Smooth muscle cell (in vitro differentiated cells): ENCODE results near the gene TMX3. TPM values are rescaled to one million over a fixed set of nuclear protein-coding genes. Genes with fewer than 3 reads are reported as not detected.

Experiments
- DNase-seq: peaks from one replicate; lab custom pipeline; 2025; ENCODE audit not compliant: unreplicated experiment; lab: John Stamatoyannopoulos, UW
- H2AFZ ChIP-seq: fragments of 200-600 bp; sonication (generic); 2 replicates; pipeline ENCODE4 v1.6.0; 2016; ENCODE audit warnings: antibody characterized with exemption, low read depth, mild to moderate bottlenecking
- H3F3A ChIP-seq: fragments of 200-600 bp; sonication (generic); 2 replicates; pipeline ENCODE4 v1.6.0; 2017; ENCODE audit warnings: antibody characterized with exemption, low read depth
- H3K27ac ChIP-seq: fragments of 200-600 bp; sonication (generic); 2 replicates; pipeline ENCODE4 v1.5.1; 2016; ENCODE audit warnings: low read depth, mild to moderate bottlenecking
- H3K27me3 ChIP-seq: fragments of 200-600 bp; sonication (generic); 2 replicates; pipeline ENCODE4 v1.6.1; 2016; ENCODE audit warnings: low read depth, mild to moderate bottlenecking
- H3K36me3 ChIP-seq: fragments of 200-600 bp; sonication (generic); 2 replicates; pipeline ENCODE4 v1.5.1; 2016; ENCODE audit warnings: low read depth
- H3K4me1 ChIP-seq: fragments of 200-600 bp; sonication (generic); 2 replicates; pipeline ENCODE4 v1.5.1; 2016; ENCODE audit warnings: low read depth
- H3K4me2 ChIP-seq: fragments of 200-600 bp; sonication (generic); 2 replicates; pipeline ENCODE4 v1.6.0; 2016; ENCODE audit warnings: mild to moderate bottlenecking
- H3K4me3 ChIP-seq: fragments of 200-600 bp; sonication (generic); 2 replicates; pipeline ENCODE4 v1.5.1; 2016; ENCODE audit warnings: mild to moderate bottlenecking
- H3K79me2 ChIP-seq: fragments of 200-600 bp; sonication (generic); 2 replicates; pipeline ENCODE4 v1.6.0; 2016; ENCODE audit warnings: low read depth, mild to moderate bottlenecking
- H3K9ac ChIP-seq: fragments of 200-600 bp; sonication (generic); 2 replicates; pipeline ENCODE4 v1.6.0; 2016; ENCODE audit warnings: low read depth
- H3K9me3 ChIP-seq: fragments of 200-600 bp; sonication (generic); replicated peaks from 2 replicates; pipeline ENCODE4 v1.5.1; 2016; ENCODE audit warnings: low read depth
- H4K20me1 ChIP-seq: fragments of 200-600 bp; sonication (generic); 2 replicates; pipeline ENCODE4 v1.6.0; 2016; ENCODE audit warnings: low read depth
- CTCF ChIP-seq: fragments of 200-600 bp; sonication (generic); IDR thresholded peaks from 2 replicates; pipeline ENCODE4 v1.5.1; 2017; ENCODE audit warnings: borderline replicate concordance, mild to moderate bottlenecking, antibody characterized with exemption; ENCODE audit not compliant: insufficient read depth, poor library complexity, severe bottlenecking
- WGBS: methylation state at CpG from one replicate; pipeline ENCODE4 v1.1.7; 2016; ENCODE audit warnings: low lambda C conversion rate; 5-methylcytosine and 5-hydroxymethylcytosine counted together
- polyA plus RNA-seq: library from polyadenylated mRNA; unstranded; fragments of >200 nt; fragmentation: Nextera tagmentation; extraction: Ambion mirVana; gene quantifications from 2 replicates; pipeline ENCODE4 v1.2.1, GENCODE V29; 2016
- total RNA-seq: library from RNA; depleted of rRNA; stranded (reverse); fragments of >200 nt; gene quantifications from 2 replicates; pipeline ENCODE4 v1.2.3, GENCODE V29; 2014

Gene TMX3
- total and polyA plus RNA-seq, 2 experiments from 2014 or later, result 25.2 to 55.5 TPM

DNA sequence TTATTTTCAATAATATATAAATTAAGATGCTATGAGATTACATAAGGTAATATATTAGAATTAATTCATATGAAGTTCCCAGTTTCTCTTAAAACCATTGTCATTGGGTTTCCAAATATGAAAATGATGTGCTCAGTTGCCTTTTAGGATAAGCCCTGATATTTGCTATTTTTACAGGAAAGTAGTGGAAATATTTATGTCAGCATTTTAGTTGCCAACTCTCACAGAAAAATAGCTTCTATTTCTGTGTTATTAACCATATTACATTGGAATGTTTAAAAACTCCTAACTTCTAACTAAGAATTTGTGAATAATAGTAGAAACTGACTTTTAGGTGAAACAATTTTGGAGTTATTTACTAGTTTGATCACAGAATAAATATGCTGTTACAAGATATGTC is 74.0 kb downstream of the TMX3 start:
- H3K79me2 ChIP-seq, result no peaks in the 10 kb centered on the region
- H3K27ac ChIP-seq, result no peak overlapping the region
- no peak overlapping the region for H2AFZ ChIP-seq
- no peaks in the 10 kb centered on the region for H4K20me1 ChIP-seq
- DNase-seq, result no peak
- H3K4me3 ChIP-seq, result no peak overlapping the region
- H3K9ac ChIP-seq, result no peak overlapping the region
- no peaks in the 10 kb centered on the region for H3K4me1 ChIP-seq
- no peaks in the 10 kb centered on the region for H3K36me3 ChIP-seq
- TF ChIP-seq CTCF, result no peak
- H3F3A ChIP-seq, result no peaks in the 10 kb centered on the region
- H3K9me3 ChIP-seq, result peaks cover 4% of the 10 kb centered on the region
- no peak overlapping the region for H3K4me2 ChIP-seq
- H3K27me3 ChIP-seq, result no peaks in the 10 kb centered on the region

- Histone ChIP-seq H3K79me2 (no peaks in the 10 kb centered on the region), H3K9ac (no peak overlapping the region), H3K36me3 (no peaks in the 10 kb centered on the region), H3K27me3 (no peaks in the 10 kb centered on the region), H3K4me2 (no peak overlapping the region), H3F3A (no peaks in the 10 kb centered on the region), H2AFZ (no peak overlapping the region), H3K9me3 (peaks cover 4% of the 10 kb centered on the region), H3K4me1 (no peaks in the 10 kb centered on the region), H3K27ac (no peak overlapping the region), H3K4me3 (no peak overlapping the region), H4K20me1 (no peaks in the 10 kb centered on the region)
- no peak for DNase-seq
- TF ChIP-seq CTCF, result no peak
- WGBS, result 91% methylated on average over 6 of the region's 6 CpGs
Observed at GRCh38 chr18:68638613-68639012, 76.3 kb downstream of the TMX3 start.

DNA sequence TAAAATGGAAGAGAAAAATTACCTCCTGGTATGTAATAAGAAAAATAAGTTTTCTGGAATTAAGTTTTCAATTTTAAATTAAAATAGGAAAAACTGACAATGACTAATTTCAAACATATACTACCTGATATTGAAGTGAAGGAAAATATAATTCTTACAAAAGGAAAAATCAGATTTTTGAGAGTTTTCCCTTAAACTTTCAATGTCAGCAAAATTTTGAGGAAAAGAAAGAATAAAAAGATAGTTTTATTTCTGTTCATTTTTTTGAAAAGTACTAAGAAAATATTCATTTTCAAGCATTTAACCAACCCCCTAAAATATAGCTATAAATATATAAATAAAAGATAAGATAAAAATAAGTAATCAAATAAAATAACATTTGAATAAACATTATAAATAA is 87.1 kb downstream of the TMX3 start:
- no peaks in the 10 kb centered on the region for H3F3A ChIP-seq
- no peak for DNase-seq
- no peaks in the 10 kb centered on the region for H3K9me3 ChIP-seq
- no peak for TF ChIP-seq CTCF
- H3K27ac ChIP-seq, result no peak overlapping the region
- H3K36me3 ChIP-seq, result no peaks in the 10 kb centered on the region
- no peaks in the 10 kb centered on the region for H3K4me1 ChIP-seq
- H3K27me3 ChIP-seq, result no peaks in the 10 kb centered on the region
- H2AFZ ChIP-seq, result no peak overlapping the region
- H3K79me2 ChIP-seq, result no peaks in the 10 kb centered on the region
- no peak overlapping the region for H3K9ac ChIP-seq
- no peak overlapping the region for H3K4me3 ChIP-seq
- no peak overlapping the region for H3K4me2 ChIP-seq
- H4K20me1 ChIP-seq, result no peaks in the 10 kb centered on the region

Other genes starting within 250 kb of the TMX3 start
- 9.7 and 15.5 TPM in 2 replicates for gene CCDC102B, start 83.0 kb upstream of the TMX3 start, total RNA-seq
- 4.2 and 10.3 TPM in 2 replicates for gene CCDC102B, start 83.0 kb upstream of the TMX3 start, polyA plus RNA-seq